CD4-positive, CD25-positive, alpha-beta regulatory T cell (primary cell): ENCODE results near the gene PDGFRA. TPM values are rescaled to one million over a fixed set of nuclear protein-coding genes. Genes with fewer than 3 reads are reported as not detected.

ENCODE experiments used
- ATAC-seq, 2 donors: fragments of 150-1000 bp; cut with Tn5 transposase; one replicate each; pipeline ENCODE4 v1.10.0; 2021; ENCODE audit warnings: low read depth in 2 of 2, moderate number of reproducible peaks in 2 of 2, moderate library complexity in 1 of 2
- DNase-seq, 3 donors: peaks; one replicate each; pipeline versions ENCODE4 v3.0.0 to v3.0.0-alpha.2; 2012 to 2022; ENCODE audit warnings: mixed read lengths in 1 of 3
- H3K27ac ChIP-seq: one replicate; pipeline ENCODE4 v1.7.0; 2013; ENCODE audit warnings: mild to moderate bottlenecking, low read length; ENCODE audit not compliant: insufficient read depth, poor library complexity, severe bottlenecking
- H3K27me3 ChIP-seq: one replicate; pipeline ENCODE4 v1.7.0; 2013; ENCODE audit warnings: low read length; ENCODE audit not compliant: control insufficient read depth, insufficient read depth
- H3K36me3 ChIP-seq: one replicate; pipeline ENCODE4 v1.7.0; 2013; ENCODE audit warnings: mild to moderate bottlenecking, low read length, moderate library complexity; ENCODE audit not compliant: control insufficient read depth, insufficient read depth
- H3K4me1 ChIP-seq: 2 replicates; pipeline ENCODE4 v1.7.0; 2013; ENCODE audit warnings: mild to moderate bottlenecking, low read length; ENCODE audit not compliant: insufficient read depth, control insufficient read depth, poor library complexity, severe bottlenecking
- H3K4me3 ChIP-seq: one replicate; pipeline ENCODE4 v1.7.0; 2013; ENCODE audit warnings: low read depth, mild to moderate bottlenecking, low read length, moderate library complexity
- H3K9me3 ChIP-seq, 2 experiments: 1 replicate in 1 of 2; 2 replicates in 1 of 2; pipeline ENCODE4 v1.7.0; 2013; ENCODE audit warnings: low read length in 2 of 2, mild to moderate bottlenecking in 1 of 2, moderate library complexity in 1 of 2; ENCODE audit not compliant: control insufficient read depth in 2 of 2
- H3K27ac Mint-ChIP-seq, 3 donors: one replicate each; pipeline ENCODE4 v1.8.0; 2020 to 2022; ENCODE audit warnings: mild to moderate bottlenecking in 3 of 3, mixed read lengths in 3 of 3, moderate library complexity in 2 of 3
- H3K27me3 Mint-ChIP-seq: one replicate; pipeline ENCODE4 v1.8.0; 2022; ENCODE audit warnings: mild to moderate bottlenecking, mixed read lengths
- H3K36me3 Mint-ChIP-seq: one replicate; pipeline ENCODE4 v1.8.0; 2020; ENCODE audit warnings: mixed read lengths
- H3K4me1 Mint-ChIP-seq, 4 donors: one replicate each; pipeline ENCODE4 v1.8.0; 2020 to 2022; ENCODE audit warnings: mixed read lengths in 4 of 4, mild to moderate bottlenecking in 1 of 4
- H3K4me3 Mint-ChIP-seq, 4 donors: one replicate each; pipeline ENCODE4 v1.8.0; 2020 to 2022; ENCODE audit warnings: mild to moderate bottlenecking in 4 of 4, mixed read lengths in 4 of 4, moderate library complexity in 3 of 4
- H3K9me3 Mint-ChIP-seq, 7 donors: one replicate each; pipeline ENCODE4 v1.8.0; 2020 to 2022; ENCODE audit warnings: mixed read lengths in 7 of 7, mild to moderate bottlenecking in 3 of 7, moderate library complexity in 2 of 7
- polyA plus RNA-seq, 4 donors: library from polyadenylated mRNA; unstranded; fragments of 300-500 nt; fragmentation: Illumina TruSeq; gene quantifications; one replicate each; pipeline ENCODE4 v1.2.3, GENCODE V29; 2021
- total RNA-seq: library from RNA; stranded (reverse); gene quantifications from one replicate; pipeline ENCODE4 v1.2.3, GENCODE V29; 2022

Gene PDGFRA
- not detected for total RNA-seq
- not detected for polyA plus RNA-seq

DNA sequence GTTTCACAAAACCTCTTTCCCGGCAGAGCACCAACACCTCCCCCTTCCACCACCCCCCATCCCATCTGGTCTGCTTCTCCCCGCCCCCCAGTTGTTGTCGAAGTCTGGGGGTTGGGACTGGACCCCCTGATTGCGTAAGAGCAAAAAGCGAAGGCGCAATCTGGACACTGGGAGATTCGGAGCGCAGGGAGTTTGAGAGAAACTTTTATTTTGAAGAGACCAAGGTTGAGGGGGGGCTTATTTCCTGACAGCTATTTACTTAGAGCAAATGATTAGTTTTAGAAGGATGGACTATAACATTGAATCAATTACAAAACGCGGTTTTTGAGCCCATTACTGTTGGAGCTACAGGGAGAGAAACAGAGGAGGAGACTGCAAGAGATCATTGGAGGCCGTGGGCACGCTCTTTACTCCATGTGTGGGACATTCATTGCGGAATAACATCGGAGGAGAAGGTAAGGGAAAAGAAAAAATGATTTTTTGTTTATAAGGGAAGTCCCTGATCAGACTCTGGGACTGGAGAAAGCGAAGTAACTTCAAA lies at the start of gene PDGFRA:
Gene PDGFRA (plus strand): TSS at position 333 of the 541 bp plus-strand sequence. CDS start 29,476 bp downstream, outside the sequence.
- H3K27ac Mint-ChIP-seq = peak within 1 kb of the TSS in 1 of 3 donors; percentile 79
- peaks cover 0 to 4% (median 0%) of the 10 kb centered on the region in 7 donors for H3K9me3 Mint-ChIP-seq
- H3K4me3 Mint-ChIP-seq = peak within 1 kb of the TSS in 2 of 4 donors; percentile 15 to 44
- Histone ChIP-seq H3K9me3 (no peaks in the 10 kb centered on the region), H3K27me3 (peaks cover 22% of the 10 kb centered on the region), H3K4me1 (peaks cover 36% of the 10 kb centered on the region), H3K27ac (no peak within 1 kb of the TSS), H3K4me3 (no peak within 1 kb of the TSS), H3K36me3 (no peaks in the 10 kb centered on the region)
- ATAC-seq (no peak), DNase-seq (no peak)
- H3K4me1 Mint-ChIP-seq = peaks cover 0 to 53% (median 18%) of the 10 kb centered on the region in 4 donors
- peaks cover 78% of the 10 kb centered on the region for H3K27me3 Mint-ChIP-seq
- peaks cover 4% of the 10 kb centered on the region for H3K36me3 Mint-ChIP-seq

DNA sequence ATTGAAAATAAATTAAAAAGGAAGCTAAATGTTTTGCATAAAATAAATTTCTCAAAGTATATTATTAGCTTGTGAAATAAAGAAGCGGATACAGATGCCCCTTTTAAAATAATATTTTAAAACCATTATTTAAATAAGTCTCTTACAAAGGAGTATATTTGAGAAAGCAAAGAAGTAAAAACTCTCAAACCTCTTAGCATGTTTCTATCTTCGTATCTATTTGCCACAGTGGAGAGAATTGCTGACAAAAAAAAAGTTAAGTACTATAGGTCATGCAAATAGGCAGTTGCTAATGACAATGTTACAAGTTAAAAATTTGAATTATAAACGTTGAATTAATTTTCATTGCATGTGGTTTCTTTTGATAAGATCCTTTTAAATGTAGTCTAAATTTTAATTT lies 44.5 kb upstream of the PDGFRA start:
- Mint-ChIP-seq H3K27me3 (peaks cover 11% of the 10 kb centered on the region), H3K27ac (no peak overlapping the region), H3K36me3 (no peaks in the 10 kb centered on the region), H3K4me1 (no peaks in the 10 kb centered on the region), H3K4me3 (no peak overlapping the region), H3K9me3 (no peaks in the 10 kb centered on the region)
- H3K4me3 ChIP-seq = no peak overlapping the region
- no peaks in the 10 kb centered on the region for H3K27me3 ChIP-seq
- DNase-seq (no peak), ATAC-seq (no peak)
- H3K9me3 ChIP-seq = no peaks in the 10 kb centered on the region
- no peak overlapping the region for H3K27ac ChIP-seq
- H3K4me1 ChIP-seq = no peaks in the 10 kb centered on the region
- H3K36me3 ChIP-seq = no peaks in the 10 kb centered on the region

DNA sequence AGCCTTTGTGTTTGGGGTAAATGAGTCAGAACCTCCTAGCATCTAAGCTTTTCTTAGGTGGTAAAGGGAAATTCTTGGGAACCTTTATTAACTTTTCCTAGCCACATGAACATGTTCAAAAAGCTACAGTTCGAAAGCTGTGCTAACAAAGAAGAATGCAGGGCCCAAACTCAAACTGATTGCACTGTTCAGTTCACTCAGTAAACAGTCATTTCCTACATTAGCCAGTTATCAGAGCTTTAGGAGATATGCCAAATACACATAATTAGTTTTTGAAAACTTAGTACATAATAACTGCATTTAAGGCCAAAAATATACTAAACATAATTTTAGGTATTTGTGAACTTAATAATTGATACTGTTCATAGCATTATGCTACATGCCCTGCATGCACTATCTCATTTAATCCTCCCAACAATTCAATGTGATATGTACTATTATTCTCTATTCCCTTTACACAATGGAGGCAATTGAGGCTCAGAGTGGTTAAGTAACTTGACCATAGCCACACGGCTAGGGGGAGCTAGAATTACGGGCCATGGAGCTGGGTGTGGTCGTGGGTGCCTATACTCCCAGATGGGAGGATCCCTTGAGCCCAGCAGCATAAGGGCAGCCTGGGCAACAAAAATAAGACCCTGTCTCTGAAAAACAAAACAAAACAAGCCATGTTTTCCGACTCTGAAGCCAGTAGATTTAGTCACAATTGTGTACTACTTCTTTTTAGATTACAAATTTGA lies 43.9 kb upstream of the PDGFRA start:
- DNase-seq (no peak), ATAC-seq (no peak)
- no peaks in the 10 kb centered on the region for H3K4me1 Mint-ChIP-seq
- H3K27ac ChIP-seq = no peak overlapping the region
- no peaks in the 10 kb centered on the region for H3K27me3 ChIP-seq
- H3K36me3 Mint-ChIP-seq = no peaks in the 10 kb centered on the region
- no peak overlapping the region for H3K27ac Mint-ChIP-seq
- H3K4me1 ChIP-seq = no peaks in the 10 kb centered on the region
- no peaks in the 10 kb centered on the region for H3K36me3 ChIP-seq
- no peak overlapping the region for H3K4me3 ChIP-seq
- peaks cover 11% of the 10 kb centered on the region for H3K27me3 Mint-ChIP-seq
- no peaks in the 10 kb centered on the region for H3K9me3 ChIP-seq
- H3K4me3 Mint-ChIP-seq = no peak overlapping the region
- no peaks in the 10 kb centered on the region for H3K9me3 Mint-ChIP-seq

DNA sequence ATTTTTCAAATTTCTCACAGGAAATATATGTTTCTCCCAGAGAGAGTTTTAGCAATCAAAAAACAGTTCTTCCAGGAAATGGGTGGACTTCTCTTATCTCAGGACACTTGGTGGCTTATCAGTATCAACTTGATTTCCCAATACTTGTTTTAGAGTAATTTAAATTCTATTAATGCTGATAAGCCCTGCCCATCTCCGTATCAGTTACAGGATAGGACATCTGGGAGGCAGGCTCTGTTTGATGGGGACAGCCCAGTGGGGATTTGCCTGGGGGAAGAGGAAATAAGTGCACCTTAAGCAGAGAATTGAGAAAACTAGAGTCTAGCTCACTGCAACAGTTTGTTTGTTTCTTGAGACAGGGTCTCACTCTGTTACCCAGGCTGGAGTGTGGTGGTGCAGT lies 43.2 kb upstream of the PDGFRA start:
- H3K36me3 ChIP-seq = no peaks in the 10 kb centered on the region
- no peaks in the 10 kb centered on the region for H3K27me3 ChIP-seq
- ATAC-seq (no peak), DNase-seq (no peak)
- no peaks in the 10 kb centered on the region for H3K9me3 ChIP-seq
- no peaks in the 10 kb centered on the region for H3K36me3 Mint-ChIP-seq
- no peak overlapping the region for H3K4me3 ChIP-seq
- no peak overlapping the region for H3K27ac Mint-ChIP-seq
- H3K4me1 ChIP-seq = no peaks in the 10 kb centered on the region
- peaks cover 14% of the 10 kb centered on the region for H3K27me3 Mint-ChIP-seq
- peaks cover 0 to 1% (median 0%) of the 10 kb centered on the region in 7 donors for H3K9me3 Mint-ChIP-seq
- H3K4me1 Mint-ChIP-seq = no peaks in the 10 kb centered on the region
- H3K27ac ChIP-seq = no peak overlapping the region
- no peak overlapping the region for H3K4me3 Mint-ChIP-seq

DNA sequence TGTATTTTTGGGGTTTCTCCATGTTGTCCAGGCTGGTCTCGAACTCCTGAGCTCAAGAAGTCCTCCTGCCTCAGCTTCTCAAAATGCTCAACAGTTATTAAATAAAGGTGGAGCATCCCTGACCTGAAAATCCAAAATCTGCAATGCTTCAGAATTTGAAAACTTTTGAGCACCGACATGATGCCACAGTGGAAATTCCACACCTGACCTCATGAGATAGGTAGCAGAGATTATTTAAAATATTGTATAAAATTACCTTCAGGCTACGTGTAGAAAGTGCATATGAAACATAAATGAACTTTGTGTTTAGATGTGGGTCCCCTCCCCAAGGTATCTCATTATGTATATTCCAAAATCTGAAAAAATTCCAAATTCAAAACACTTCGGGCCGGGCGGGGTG lies 42.7 kb upstream of the PDGFRA start:
- Histone ChIP-seq H3K9me3 (no peaks in the 10 kb centered on the region), H3K36me3 (no peaks in the 10 kb centered on the region), H3K4me1 (no peaks in the 10 kb centered on the region), H3K27me3 (no peaks in the 10 kb centered on the region), H3K27ac (no peak overlapping the region), H3K4me3 (no peak overlapping the region)
- H3K4me1 Mint-ChIP-seq = no peaks in the 10 kb centered on the region
- no peaks in the 10 kb centered on the region for H3K36me3 Mint-ChIP-seq
- H3K9me3 Mint-ChIP-seq = peaks cover 0 to 1% (median 0%) of the 10 kb centered on the region in 7 donors
- ATAC-seq (no peak), DNase-seq (no peak)
- no peak overlapping the region for H3K27ac Mint-ChIP-seq
- peaks cover 14% of the 10 kb centered on the region for H3K27me3 Mint-ChIP-seq
- no peak overlapping the region for H3K4me3 Mint-ChIP-seq

DNA sequence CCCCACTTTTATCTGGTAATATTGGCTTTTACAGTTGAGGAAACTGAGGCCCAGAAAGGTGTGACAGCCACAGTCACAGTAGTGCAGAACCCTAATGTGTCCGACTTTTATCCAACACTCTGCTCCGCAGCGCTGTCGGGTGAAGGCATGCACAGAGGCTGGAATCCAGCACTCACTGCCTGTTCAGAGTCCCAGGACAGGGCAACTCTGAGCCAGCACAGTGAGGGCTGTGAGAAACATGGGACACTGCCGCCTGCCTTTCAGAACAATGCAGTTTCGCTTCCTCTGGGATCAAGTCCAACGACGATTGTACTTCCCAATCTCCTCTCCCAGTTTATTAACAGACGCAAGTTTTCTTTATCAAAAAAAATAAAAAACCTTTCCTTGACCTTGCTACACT lies 41.9 kb upstream of the PDGFRA start:
- no peaks in the 10 kb centered on the region for H3K4me1 Mint-ChIP-seq

DNA sequence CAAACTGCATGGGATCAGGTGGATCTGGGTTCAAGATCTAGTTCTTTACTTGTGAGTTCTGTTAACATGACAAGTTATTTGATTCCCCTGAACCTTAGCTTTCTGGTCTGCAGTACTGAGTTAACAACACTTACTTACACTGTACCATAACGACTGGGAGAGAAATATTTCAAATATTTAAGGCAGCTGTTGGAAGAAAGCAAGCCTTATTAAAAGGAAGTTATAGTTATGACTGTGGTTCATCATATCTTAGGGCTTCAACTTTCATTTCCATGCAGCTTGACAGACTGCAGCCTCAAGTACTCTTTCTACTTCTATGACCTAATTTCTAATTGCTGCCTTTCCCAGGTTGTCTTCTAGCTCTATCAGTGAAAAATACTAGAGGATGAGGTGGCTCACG lies 40.0 kb upstream of the PDGFRA start:
- no peak for ATAC-seq
- Histone ChIP-seq H3K4me1 (no peaks in the 10 kb centered on the region), H3K27me3 (no peaks in the 10 kb centered on the region), H3K9me3 (no peaks in the 10 kb centered on the region), H3K4me3 (no peak overlapping the region), H3K27ac (no peak overlapping the region), H3K36me3 (no peaks in the 10 kb centered on the region)
- Mint-ChIP-seq H3K27me3 (peaks cover 9% of the 10 kb centered on the region), H3K36me3 (no peaks in the 10 kb centered on the region), H3K4me3 (no peak overlapping the region), H3K4me1 (no peaks in the 10 kb centered on the region), H3K9me3 (peaks cover 0 to 3% (median 0%) of the 10 kb centered on the region in 7 donors), H3K27ac (no peak overlapping the region)
- DNase-seq = no peak

More for the DNA sequence above, 41.9 kb upstream of the PDGFRA start:
- Mint-ChIP-seq H3K9me3 (peaks cover 0 to 1% (median 0%) of the 10 kb centered on the region in 7 donors), H3K27me3 (peaks cover 14% of the 10 kb centered on the region), H3K27ac (no peak overlapping the region), H3K4me3 (no peak overlapping the region), H3K36me3 (no peaks in the 10 kb centered on the region)
- Histone ChIP-seq H3K27ac (no peak overlapping the region), H3K36me3 (no peaks in the 10 kb centered on the region), H3K4me1 (no peaks in the 10 kb centered on the region), H3K9me3 (no peaks in the 10 kb centered on the region), H3K27me3 (no peaks in the 10 kb centered on the region), H3K4me3 (no peak overlapping the region)
- no peak for ATAC-seq
- DNase-seq = no peak

DNA sequence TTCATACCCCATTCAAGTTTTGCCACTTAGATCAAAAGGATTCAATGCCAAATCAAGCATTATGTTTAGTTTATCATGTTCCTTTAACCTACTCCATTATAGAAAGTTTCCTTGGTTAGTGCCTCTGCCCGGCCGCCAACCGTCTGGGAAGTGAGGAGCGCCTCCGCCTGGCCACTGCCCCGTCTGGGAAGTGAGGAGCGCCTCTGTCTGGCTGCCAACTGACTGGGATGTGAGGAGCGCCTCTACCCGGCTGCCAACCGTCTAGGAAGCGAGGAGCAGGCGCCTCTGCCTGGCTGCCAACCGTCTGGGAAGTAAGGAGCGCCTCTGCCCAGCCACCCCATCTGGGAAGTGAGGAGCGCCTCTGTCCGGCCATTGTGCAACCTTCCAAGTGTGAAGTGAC lies 36.3 kb upstream of the PDGFRA start:
- no peaks in the 10 kb centered on the region for H3K9me3 ChIP-seq
- no peaks in the 10 kb centered on the region for H3K36me3 ChIP-seq
- Mint-ChIP-seq H3K4me1 (no peaks in the 10 kb centered on the region), H3K27me3 (peaks cover 14% of the 10 kb centered on the region), H3K27ac (no peak overlapping the region), H3K36me3 (no peaks in the 10 kb centered on the region), H3K4me3 (no peak overlapping the region), H3K9me3 (peaks cover 0 to 3% (median 0%) of the 10 kb centered on the region in 7 donors)
- H3K4me3 ChIP-seq = no peak overlapping the region
- no peak overlapping the region for H3K27ac ChIP-seq
- no peaks in the 10 kb centered on the region for H3K27me3 ChIP-seq
- DNase-seq = no peak
- ATAC-seq = no peak
- H3K4me1 ChIP-seq = no peaks in the 10 kb centered on the region
